ENCODE data around the gene G6PC3.

G6PC3 gene

GRCh38 chr17:44123356-44124117, 53.0 kb downstream of the G6PC3 start, which contains the start of gene HDAC5:
HDAC5 (minus strand) TSS chr17:44123641; CDS start chr17:44117515, 6,126 bp downstream.
- DNase-seq (ENCODE audit: low read depth in 2 of 2), result peak; percentile 92 to 95

- no peak for DNase-seq (ENCODE audit: low read depth in 2 of 2)
These were observed 53.5 kb downstream of the G6PC3 start for GRCh38 chr17:44124118-44124438.
